Keratinocyte (primary cell): ENCODE measurements around the gene SPPL3. TPM values are rescaled to one million over a fixed set of nuclear protein-coding genes. Genes with fewer than 3 reads are reported as not detected.

Experiments
- DNase-seq: peaks from one replicate; pipeline ENCODE4 v3.0.0-alpha.2; 2011; ENCODE audit warnings: low read depth, missing footprints, low spot score
- FAIRE-seq: peaks from 2 replicates; lab custom pipeline; 2011; peaks lifted over from hg19 to GRCh38; lab: Jason Lieb, UNC
- H2AFZ ChIP-seq: 2 replicates; pipeline ENCODE4 v1.6.0; 2012; ENCODE audit warnings: low read length, control low read depth, inconsistent platforms; ENCODE audit not compliant: control insufficient read depth
- H3K27ac ChIP-seq: 2 replicates; pipeline ENCODE4 v1.5.1; 2011; ENCODE audit warnings: low read length; ENCODE audit not compliant: control insufficient read depth, insufficient read depth
- H3K27me3 ChIP-seq: 3 replicates; pipeline ENCODE4 v1.6.0; 2011; ENCODE audit warnings: low read length; ENCODE audit not compliant: control insufficient read depth, insufficient read depth; ENCODE audit errors: extremely low read depth
- H3K36me3 ChIP-seq, 2 experiments: 2 replicates in 1 of 2; 3 replicates in 1 of 2; pipeline ENCODE4 v1.5.1; 2011; ENCODE audit warnings: low read length in 2 of 2, mild to moderate bottlenecking in 1 of 2; ENCODE audit not compliant: control insufficient read depth in 2 of 2, insufficient read depth in 2 of 2; ENCODE audit errors: extremely low read depth in 1 of 2
- H3K4me1 ChIP-seq: 3 replicates; pipeline ENCODE4 v1.5.1; 2011; ENCODE audit warnings: low read length; ENCODE audit not compliant: control insufficient read depth, insufficient read depth; ENCODE audit errors: extremely low read depth
- H3K4me2 ChIP-seq: 3 replicates; pipeline ENCODE4 v1.6.0; 2011; ENCODE audit warnings: low read depth, low read length; ENCODE audit not compliant: control insufficient read depth, insufficient read depth; ENCODE audit errors: extremely low read depth
- H3K4me3 ChIP-seq, 3 experiments: fragments of 200-600 bp in 1 of 3; sonication (generic) in 1 of 3; 2 replicates in 2 of 3; 3 replicates in 1 of 3; pipeline ENCODE4 v1.5.1; 2011 to 2016; ENCODE audit warnings: low read length in 3 of 3, mild to moderate bottlenecking in 3 of 3, control low read depth in 2 of 3, inconsistent platforms in 1 of 3, low read depth in 1 of 3, mixed read lengths in 1 of 3, mixed run types in 1 of 3, moderate library complexity in 1 of 3; ENCODE audit not compliant: control insufficient read depth in 2 of 3, insufficient read depth in 2 of 3; ENCODE audit errors: extremely low read depth in 1 of 3
- H3K79me2 ChIP-seq: 2 replicates; pipeline ENCODE4 v1.6.0; 2012; ENCODE audit warnings: low read length; ENCODE audit not compliant: control insufficient read depth, insufficient read depth
- H3K9ac ChIP-seq: 3 replicates; pipeline ENCODE4 v1.6.0; 2011; ENCODE audit warnings: low read length; ENCODE audit not compliant: control insufficient read depth, insufficient read depth; ENCODE audit errors: extremely low read depth
- H3K9me1 ChIP-seq: 3 replicates; pipeline ENCODE4 v1.6.0; 2011; ENCODE audit warnings: low read length; ENCODE audit not compliant: control insufficient read depth, insufficient read depth; ENCODE audit errors: extremely low read depth
- H3K9me3 ChIP-seq: 2 replicates; pipeline ENCODE4 v1.5.1; 2012; ENCODE audit warnings: low read depth, low read length; ENCODE audit not compliant: control insufficient read depth
- H4K20me1 ChIP-seq: 3 replicates; pipeline ENCODE4 v1.6.0; 2011; ENCODE audit warnings: low read length; ENCODE audit not compliant: control insufficient read depth, insufficient read depth; ENCODE audit errors: extremely low read depth
- CTCF ChIP-seq, 3 experiments: IDR thresholded peaks in 1 of 3; conservative IDR thresholded peaks in 1 of 3; optimal IDR thresholded peaks in 1 of 3; 2 replicates in 2 of 3; 3 replicates in 1 of 3; pipeline versions ENCODE3 to v1.5.1; 2011; ENCODE audit warnings: low read length in 3 of 3, mild to moderate bottlenecking in 3 of 3, moderate library complexity in 2 of 3, control low read depth in 1 of 3, inconsistent platforms in 1 of 3; ENCODE audit not compliant: insufficient read depth in 2 of 3; ENCODE audit errors: extremely low read depth in 1 of 3
- EZH2 ChIP-seq: IDR thresholded peaks from one replicate; pipeline ENCODE4 v1.6.1; 2012; ENCODE audit warnings: inconsistent platforms, mild to moderate bottlenecking, low read length, moderate library complexity
- dilution Hi-C: fragments of 300-500 bp; cut with MboI; formaldehyde crosslinking; loops from one replicate; pipeline ENCODE4 v1.7.0; 2020; ENCODE audit warnings: low sequenced_read_pairs; ENCODE audit not compliant: extremely low pct_ligation_motif_present
- polyA plus RNA-seq, 5 experiments: library from polyadenylated mRNA; depleted of rRNA in 3 of 5; stranded (reverse) in 3 of 5; stranded (forward) in 1 of 5; unstranded in 1 of 5; fragments of >200 nt; gene quantifications; 1 replicate in 1 of 5; 2 replicates in 3 of 5; 3 replicates in 1 of 5; pipeline versions ENCODE4 v1.2.1 to v1.2.3, GENCODE V29; 2011 to 2012; ENCODE audit warnings: missing spikeins in 2 of 5, low read depth in 1 of 5, low replicate concordance in 1 of 5

The SPPL3 gene
- polyA plus RNA-seq, 1 donor (not counting 4 experiments of a cell fraction or from before 2014, with no cell fraction given), result 28.3 TPM

GRCh38 chr12:120771097-120771496 lies 133.1 kb downstream of the SPPL3 start:
- TF ChIP-seq CTCF (optimal IDR thresholded peaks at IDR 0.05 in 1 of 3, IDR thresholded peaks at IDR 0.05 in 1 of 3, conservative IDR thresholded peaks at IDR 0.05 in 1 of 3; ENCODE audit: extremely low read depth in 1 of 3, insufficient read depth in 2 of 3, low read length in 3 of 3) (no peak), EZH2 (no peak)
- Histone ChIP-seq H3K27ac (no peak overlapping the region), H3K27me3 (no peaks in the 10 kb centered on the region), H3K9me3 (no peaks in the 10 kb centered on the region), H3K79me2 (no peaks in the 10 kb centered on the region), H3K4me3 (no peak overlapping the region), H2AFZ (no peak overlapping the region), H3K9me1 (no peaks in the 10 kb centered on the region), H3K4me1 (no peaks in the 10 kb centered on the region), H3K9ac (no peak overlapping the region), H3K36me3 (peaks cover 23 to 27% of the 10 kb centered on the region in 2 experiments), H3K4me2 (no peak overlapping the region), H4K20me1 (no peaks in the 10 kb centered on the region)
- dilution Hi-C loops, result no loop called here
- FAIRE-seq, result no peak
- no peak for DNase-seq

GRCh38 chr12:120767071-120768024 lies 136.8 kb downstream of the SPPL3 start:
- Histone ChIP-seq H3K27me3 (no peaks in the 10 kb centered on the region), H3K9me3 (no peaks in the 10 kb centered on the region), H3K36me3 (peaks cover 33 to 35% of the 10 kb centered on the region in 2 experiments), H3K4me1 (peaks cover under 1% of the 10 kb centered on the region), H3K27ac (no peak overlapping the region), H3K9ac (no peak overlapping the region), H4K20me1 (no peaks in the 10 kb centered on the region), H3K4me2 (no peak overlapping the region), H2AFZ (no peak overlapping the region), H3K4me3 (no peak overlapping the region), H3K79me2 (no peaks in the 10 kb centered on the region), H3K9me1 (no peaks in the 10 kb centered on the region)
- DNase-seq (no peak), FAIRE-seq (no peak)
- dilution Hi-C loops, result no loop called here
- TF ChIP-seq CTCF (optimal IDR thresholded peaks at IDR 0.05 in 1 of 3, IDR thresholded peaks at IDR 0.05 in 1 of 3, conservative IDR thresholded peaks at IDR 0.05 in 1 of 3; ENCODE audit: extremely low read depth in 1 of 3, insufficient read depth in 2 of 3, low read length in 3 of 3), result no peak
- no peak for TF ChIP-seq EZH2
